AG04450 (cell line): Measurements from ENCODE around the gene SPRING1. TPM values are rescaled to one million over a fixed set of nuclear protein-coding genes. Genes with fewer than 3 reads are reported as not detected.

ENCODE experiments used
- CTCF ChIA-PET: fragments of 300-600, 350-600 bp; formaldehyde crosslinking; extraction: SDS; loops from one replicate; lab custom pipeline; 2022; ENCODE audit warnings: antibody characterized with exemption, inconsistent platforms; lab: Charles Lee
- POLR2A ChIA-PET: fragments of 350-600 bp; formaldehyde crosslinking; extraction: SDS; loops from one replicate; lab custom pipeline; 2021; ENCODE audit warnings: antibody characterized with exemption, inconsistent platforms; lab: Yijun Ruan, JAX
- DNase-seq: peaks from one replicate; pipeline ENCODE4 v3.0.0-alpha.2; 2011; ENCODE audit warnings: low read depth, low spot score
- H3K27ac ChIP-seq: one replicate; pipeline ENCODE4 v1.5.1; 2012; ENCODE audit warnings: low read depth, low read length, control low read depth
- H3K27me3 ChIP-seq: one replicate; pipeline ENCODE4 v1.6.0; 2012; ENCODE audit warnings: low read length; ENCODE audit not compliant: control insufficient read depth, insufficient read depth
- H3K4me3 ChIP-seq: 2 replicates; pipeline ENCODE4 v1.5.1; 2011; ENCODE audit warnings: mild to moderate bottlenecking, low read depth, low read length, control low read depth
- H3K9me3 ChIP-seq: 2 replicates; pipeline ENCODE4 v1.5.1; 2012; ENCODE audit warnings: low read length; ENCODE audit not compliant: control insufficient read depth, insufficient read depth
- CTCF ChIP-seq: IDR thresholded peaks from 2 replicates; pipeline ENCODE4 v1.5.1; 2011; ENCODE audit warnings: low read depth, low read length, control low read depth, inconsistent platforms
- polyA plus RNA-seq: library from polyadenylated mRNA; depleted of rRNA; stranded (reverse); fragments of >200 nt; gene quantifications from 2 replicates; pipeline ENCODE4 v1.2.3, GENCODE V29; 2011

The SPRING1 gene
- polyA plus RNA-seq, 1 experiment, result 15.5 TPM

DNA sequence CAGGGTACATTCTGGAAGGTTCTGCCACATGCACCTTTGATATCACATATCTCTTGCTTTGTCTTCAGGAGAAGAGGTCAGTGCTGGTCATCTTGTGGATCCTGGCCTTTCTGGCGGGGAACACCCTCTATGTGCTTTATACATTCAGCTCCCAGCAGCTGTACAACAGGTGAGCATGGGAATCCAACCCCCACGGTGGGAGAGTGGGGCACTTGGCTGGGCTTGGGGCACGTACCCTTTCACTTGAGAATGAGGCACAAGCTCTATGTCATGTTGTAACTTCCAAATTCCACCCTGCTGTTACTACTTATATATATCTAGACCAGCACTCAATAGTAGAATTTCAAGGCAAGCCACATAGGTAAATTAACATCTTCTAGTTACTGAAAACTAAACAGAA lies 28.9 kb upstream of the SPRING1 start:
- CTCF ChIA-PET, result no interaction called here

DNA sequence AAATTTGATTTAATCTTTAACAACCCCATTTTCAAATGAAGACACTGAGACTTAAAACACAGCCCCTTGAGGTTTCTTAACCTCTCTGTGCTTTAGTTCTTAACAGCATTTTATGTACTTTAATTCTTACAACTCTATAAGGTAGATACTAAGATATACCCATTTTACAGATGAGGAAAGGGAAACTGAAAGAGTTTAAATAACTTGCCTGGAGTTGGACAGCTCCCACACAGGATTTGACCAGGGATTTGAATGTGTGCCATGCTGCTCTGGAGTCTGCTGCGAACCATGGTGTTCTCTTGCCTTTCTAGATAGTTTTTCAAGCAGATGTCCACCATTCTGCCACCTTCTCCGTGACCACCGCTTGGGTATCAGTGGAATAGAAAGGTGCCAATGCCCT lies 28.4 kb upstream of the SPRING1 start:
- ChIA-PET POLR2A (no interaction called here), CTCF (no interaction called here)
- no peaks in the 10 kb centered on the region for H3K27me3 ChIP-seq
- H3K9me3 ChIP-seq, result no peaks in the 10 kb centered on the region
- H3K4me3 ChIP-seq, result no peak overlapping the region
- no peak for DNase-seq
- H3K27ac ChIP-seq, result no peak overlapping the region
- no peak for TF ChIP-seq CTCF

More for the DNA sequence above, 28.9 kb upstream of the SPRING1 start:
- Histone ChIP-seq H3K9me3 (no peaks in the 10 kb centered on the region), H3K27ac (no peak overlapping the region), H3K27me3 (no peaks in the 10 kb centered on the region), H3K4me3 (no peak overlapping the region)
- DNase-seq, result no peak
- POLR2A ChIA-PET, result no interaction called here
- TF ChIP-seq CTCF, result no peak

GRCh38 chr12:116765271-116765670 lies 27.4 kb upstream of the SPRING1 start:
- DNase-seq, result no peak
- no peak for TF ChIP-seq CTCF
- no peaks in the 10 kb centered on the region for H3K9me3 ChIP-seq
- no peak overlapping the region for H3K4me3 ChIP-seq
- no peak overlapping the region for H3K27ac ChIP-seq
- CTCF ChIA-PET, result interaction anchor here (0.5 kb wide), 1 partner anchor 340 kb away, joined by 4 read pairs; no protein-coding TSS in a partner anchor
- H3K27me3 ChIP-seq, result no peaks in the 10 kb centered on the region
- POLR2A ChIA-PET, result no interaction called here

- Histone ChIP-seq H3K27ac (no peak overlapping the region), H3K9me3 (no peaks in the 10 kb centered on the region), H3K27me3 (no peaks in the 10 kb centered on the region), H3K4me3 (no peak overlapping the region)
- ChIA-PET POLR2A (no interaction called here), CTCF (no interaction called here)
- no peak for TF ChIP-seq CTCF
- DNase-seq, result no peak
Observed at GRCh38 chr12:116761499-116761898, 23.6 kb upstream of the SPRING1 start.

DNA sequence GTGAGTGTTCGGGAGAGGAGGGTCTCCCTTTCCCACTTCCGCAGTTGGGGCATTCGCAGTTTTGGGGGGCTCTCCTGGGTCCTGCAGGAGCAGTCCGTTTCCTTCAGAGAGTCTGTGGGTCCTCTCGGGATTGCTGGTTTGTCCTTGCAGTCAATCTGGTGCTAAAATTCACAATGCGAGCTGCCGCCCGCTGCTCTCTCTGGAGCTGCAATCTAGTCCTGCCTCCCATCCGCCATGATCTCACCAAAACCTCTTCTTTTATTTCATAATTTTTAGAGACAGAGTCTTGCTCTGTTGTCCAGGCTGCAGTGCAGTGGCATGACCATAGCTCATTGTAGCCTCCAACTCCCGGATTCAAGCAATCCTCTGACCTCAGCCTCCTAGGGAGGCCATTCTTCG lies 22.8 kb upstream of the SPRING1 start:
- Histone ChIP-seq H3K27ac (no peak overlapping the region), H3K4me3 (no peak overlapping the region), H3K27me3 (no peaks in the 10 kb centered on the region), H3K9me3 (no peaks in the 10 kb centered on the region)
- no peak for TF ChIP-seq CTCF
- POLR2A ChIA-PET, result no interaction called here
- DNase-seq, result no peak
- CTCF ChIA-PET, result no interaction called here
